Panc1 (cell line): ENCODE data around the gene SLC22A7.

Source experiments
- POLR2AphosphoS5 ChIP-seq: IDR thresholded peaks from 2 replicates; pipeline ENCODE4 v1.6.1; 2012; ENCODE audit warnings: mild to moderate bottlenecking, low read depth, low read length, moderate library complexity
- REST ChIP-seq, 2 experiments: IDR thresholded peaks; 2 replicates each; pipeline ENCODE4 v1.6.1; 2011 to 2012; ENCODE audit warnings: low read depth in 2 of 2, control low read depth in 1 of 2, low read length in 1 of 2, mild to moderate bottlenecking in 1 of 2, moderate library complexity in 1 of 2; ENCODE audit not compliant: insufficient read depth in 1 of 2
- TF ChIP-seq, protein P1 (sequence below): fragments of 450-650 bp; IDR thresholded peaks from 2 replicates; pipeline ENCODE4 v1.5.1; 2017; ENCODE audit warnings: mild to moderate bottlenecking

DNA sequence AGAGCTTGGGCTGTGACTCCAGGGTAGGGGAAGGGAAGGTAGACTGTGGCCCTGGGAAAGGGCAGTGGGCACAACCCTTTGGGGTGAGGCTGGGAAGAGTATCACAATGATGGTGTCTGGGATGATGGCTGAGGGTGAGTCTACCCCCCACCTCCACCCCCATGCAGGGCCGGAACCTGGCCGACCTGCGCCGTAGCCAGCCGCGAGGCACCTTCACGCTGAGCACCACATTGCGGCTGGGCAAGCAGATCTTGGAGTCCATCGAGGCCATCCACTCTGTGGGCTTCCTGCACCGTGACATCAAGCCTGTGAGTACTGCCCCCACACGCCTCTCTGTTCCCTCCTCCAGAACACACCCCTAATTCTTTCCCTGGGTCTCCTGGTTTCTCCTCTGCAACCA lies 44.7 kb upstream of the SLC22A7 start:
- TF ChIP-seq, protein P1, sequence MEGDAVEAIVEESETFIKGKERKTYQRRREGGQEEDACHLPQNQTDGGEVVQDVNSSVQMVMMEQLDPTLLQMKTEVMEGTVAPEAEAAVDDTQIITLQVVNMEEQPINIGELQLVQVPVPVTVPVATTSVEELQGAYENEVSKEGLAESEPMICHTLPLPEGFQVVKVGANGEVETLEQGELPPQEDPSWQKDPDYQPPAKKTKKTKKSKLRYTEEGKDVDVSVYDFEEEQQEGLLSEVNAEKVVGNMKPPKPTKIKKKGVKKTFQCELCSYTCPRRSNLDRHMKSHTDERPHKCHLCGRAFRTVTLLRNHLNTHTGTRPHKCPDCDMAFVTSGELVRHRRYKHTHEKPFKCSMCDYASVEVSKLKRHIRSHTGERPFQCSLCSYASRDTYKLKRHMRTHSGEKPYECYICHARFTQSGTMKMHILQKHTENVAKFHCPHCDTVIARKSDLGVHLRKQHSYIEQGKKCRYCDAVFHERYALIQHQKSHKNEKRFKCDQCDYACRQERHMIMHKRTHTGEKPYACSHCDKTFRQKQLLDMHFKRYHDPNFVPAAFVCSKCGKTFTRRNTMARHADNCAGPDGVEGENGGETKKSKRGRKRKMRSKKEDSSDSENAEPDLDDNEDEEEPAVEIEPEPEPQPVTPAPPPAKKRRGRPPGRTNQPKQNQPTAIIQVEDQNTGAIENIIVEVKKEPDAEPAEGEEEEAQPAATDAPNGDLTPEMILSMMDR: no peak
- TF ChIP-seq REST (IDR thresholded peaks at IDR 0.05; ENCODE audit: insufficient read depth in 1 of 2, low read depth in 2 of 2, low read length in 1 of 2) (no peak), POLR2AphosphoS5 (no peak)
